Measurements from ENCODE around the gene CD47.

Gene CD47

GRCh38 chr3:108114423-108115065 lies 23.7 kb upstream of the CD47 start:
- DNase-seq, result no peak

DNA sequence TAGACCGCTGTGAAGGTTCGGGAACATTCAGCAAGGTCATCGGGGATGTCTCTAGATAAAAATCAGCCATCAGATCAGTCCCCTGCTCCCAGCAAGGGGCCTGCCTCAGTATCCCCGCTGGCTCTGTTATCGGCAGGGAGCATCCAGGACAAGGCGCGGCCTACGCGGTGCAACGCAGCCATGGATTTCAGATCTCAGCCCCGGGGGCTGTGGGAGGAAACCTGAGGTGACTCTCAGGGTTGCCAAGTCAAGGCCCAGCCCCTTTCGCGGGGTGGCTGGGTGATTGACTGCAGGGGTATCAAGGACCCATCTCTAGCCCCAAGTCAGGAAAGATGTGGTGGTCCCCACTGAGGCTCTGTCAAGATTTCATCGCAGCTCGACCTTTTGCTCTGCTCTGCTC lies 23.1 kb upstream of the CD47 start:
- no peak for DNase-seq

DNA sequence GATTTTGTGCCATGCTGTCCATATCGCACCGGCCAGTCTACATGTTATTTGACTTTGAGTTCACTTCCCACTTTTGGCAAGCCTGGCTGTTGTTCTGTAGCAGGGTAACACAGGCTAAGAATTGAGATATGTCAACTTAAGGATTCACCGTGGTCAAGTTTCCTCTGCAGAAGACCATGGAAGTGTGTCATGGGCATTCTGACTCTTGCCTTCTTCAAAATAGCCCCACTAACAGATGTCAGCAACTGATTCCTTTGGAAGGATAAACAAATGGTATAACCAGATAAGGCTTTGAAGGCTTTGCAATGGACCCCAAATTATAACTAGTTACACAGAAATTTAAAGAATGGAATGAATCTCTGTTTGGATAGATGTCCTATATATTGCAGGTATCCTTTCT lies 20.1 kb upstream of the CD47 start:
- DNase-seq, result no peak

- no peak for DNase-seq
These were observed 17.6 kb upstream of the CD47 start for GRCh38 chr3:108108416-108108815.

GRCh38 chr3:108106449-108106848 lies 15.6 kb upstream of the CD47 start:
- DNase-seq, result no peak

DNA sequence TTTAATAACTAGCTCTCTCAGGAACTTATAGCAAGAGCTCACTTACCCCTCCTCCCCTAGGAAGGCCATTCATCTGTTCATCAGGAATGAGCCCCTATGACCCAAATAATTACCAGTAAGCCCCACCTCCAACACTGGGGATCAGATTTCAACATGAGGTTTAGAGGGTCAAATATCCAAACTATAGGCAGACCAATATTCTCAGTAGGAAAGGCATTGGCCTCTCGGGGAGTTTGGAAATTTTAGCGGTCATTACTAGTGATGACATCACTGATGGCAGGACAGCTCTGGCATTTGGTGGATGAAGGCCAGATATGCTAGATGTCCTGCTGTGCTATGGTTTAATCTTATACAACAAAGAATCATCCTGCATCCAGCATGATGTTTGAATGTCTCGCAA lies 15.2 kb upstream of the CD47 start:
- DNase-seq, result no peak

DNA sequence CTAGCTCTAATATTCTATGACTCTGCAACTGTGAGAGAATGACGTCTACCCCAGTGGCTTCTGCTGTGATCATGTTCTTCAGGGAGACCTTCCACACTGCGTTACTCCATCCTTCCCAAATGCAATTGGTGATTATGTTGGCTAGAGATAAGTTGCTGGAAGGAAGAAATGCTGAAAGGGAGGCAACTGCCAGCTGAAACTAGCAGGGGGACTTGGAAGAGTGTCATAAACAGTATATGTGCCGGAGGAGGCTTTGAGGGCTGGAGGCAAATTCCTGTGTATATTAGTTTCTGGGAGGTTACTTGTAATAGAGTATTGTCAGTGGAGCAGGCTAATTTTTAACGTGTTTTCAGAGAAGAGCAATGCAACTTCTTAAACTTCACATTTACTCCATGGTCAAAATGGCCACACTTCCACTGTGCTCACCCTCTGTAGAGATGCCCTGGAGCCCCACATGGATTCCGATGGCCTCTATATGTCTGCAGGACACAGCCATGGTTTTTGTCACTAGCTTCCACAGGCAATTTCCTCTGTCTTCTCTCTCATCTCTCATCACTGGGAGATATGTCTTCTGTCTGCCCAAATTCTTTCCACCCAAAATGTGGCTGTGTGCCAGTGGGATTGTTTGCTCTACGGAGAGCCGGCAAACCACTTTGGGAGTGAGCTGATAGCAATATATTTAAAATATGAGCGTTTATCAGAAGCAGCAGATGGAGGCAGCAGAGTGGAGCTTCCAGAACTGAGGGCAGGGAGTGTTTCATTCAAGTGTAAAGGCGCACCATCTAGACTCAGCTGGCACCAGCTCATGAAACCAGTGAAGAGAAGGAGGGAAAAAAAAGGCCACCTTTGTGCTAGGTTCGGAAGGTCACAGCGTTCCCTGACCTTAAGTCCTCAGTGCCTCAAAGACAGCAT lies 13.3 kb upstream of the CD47 start:
- no peak for DNase-seq

DNA sequence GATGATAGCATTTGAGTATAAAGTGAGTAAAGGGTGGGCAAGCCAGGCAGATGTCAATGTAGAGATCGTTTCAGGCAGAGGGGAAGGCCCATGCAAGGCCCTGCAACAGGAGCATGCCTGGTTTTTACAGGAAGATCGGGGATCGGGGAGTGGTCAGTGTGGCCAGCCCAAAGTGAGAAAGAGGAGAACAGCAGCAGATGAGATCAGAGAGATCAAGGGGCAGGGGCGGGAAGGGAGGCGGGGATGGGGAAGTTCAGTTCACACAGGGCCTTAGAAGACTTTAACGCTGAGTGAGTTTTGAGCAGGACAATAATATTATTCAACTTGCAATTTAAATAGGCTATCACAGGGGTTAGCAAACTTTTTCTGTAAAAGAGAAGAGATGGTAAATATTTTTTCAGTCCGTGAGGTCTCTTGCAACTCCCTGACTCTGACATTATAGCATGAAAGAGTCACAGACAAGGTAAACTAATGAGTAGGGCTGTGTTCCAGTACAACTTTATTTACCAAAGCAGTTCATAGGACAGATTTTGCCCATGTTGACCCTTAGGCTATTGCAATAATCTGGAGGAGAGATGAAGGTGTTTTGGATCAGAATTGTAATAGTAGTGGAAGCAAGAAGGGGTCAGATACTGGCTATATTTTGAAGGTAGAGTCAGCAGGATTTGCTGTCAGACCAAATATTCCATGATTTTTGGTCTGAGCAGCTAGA lies 12.4 kb upstream of the CD47 start:
- no peak for DNase-seq

DNA sequence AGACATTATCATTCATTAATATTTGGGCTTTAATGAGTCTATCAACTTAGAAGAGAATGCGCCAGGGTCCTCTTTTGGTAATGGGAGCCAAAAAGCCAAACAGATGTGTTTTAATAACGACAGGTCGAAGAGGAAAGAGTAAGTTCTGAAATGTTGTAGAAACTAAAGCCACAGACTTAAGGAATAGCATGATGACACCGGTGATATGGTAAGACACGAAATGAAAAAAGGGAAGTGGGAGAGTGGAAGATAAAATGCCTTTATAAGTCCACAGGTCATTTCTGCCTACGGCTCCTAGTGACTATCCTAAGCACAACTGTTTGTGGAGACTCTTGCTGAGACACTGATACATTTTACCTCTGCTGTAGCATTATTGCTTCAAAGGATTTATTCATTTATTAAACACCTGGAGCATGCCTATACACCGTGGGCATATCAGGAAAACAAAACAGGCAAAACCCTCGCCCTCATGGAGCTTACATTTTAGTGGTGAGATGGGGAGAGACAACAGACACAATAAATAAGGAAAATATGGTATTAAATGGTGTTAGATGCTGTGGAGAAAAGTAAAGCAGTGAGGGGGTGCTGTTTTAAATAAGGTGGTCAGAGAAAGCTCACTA lies 11.7 kb upstream of the CD47 start:
- DNase-seq, result peak; percentile 67

DNA sequence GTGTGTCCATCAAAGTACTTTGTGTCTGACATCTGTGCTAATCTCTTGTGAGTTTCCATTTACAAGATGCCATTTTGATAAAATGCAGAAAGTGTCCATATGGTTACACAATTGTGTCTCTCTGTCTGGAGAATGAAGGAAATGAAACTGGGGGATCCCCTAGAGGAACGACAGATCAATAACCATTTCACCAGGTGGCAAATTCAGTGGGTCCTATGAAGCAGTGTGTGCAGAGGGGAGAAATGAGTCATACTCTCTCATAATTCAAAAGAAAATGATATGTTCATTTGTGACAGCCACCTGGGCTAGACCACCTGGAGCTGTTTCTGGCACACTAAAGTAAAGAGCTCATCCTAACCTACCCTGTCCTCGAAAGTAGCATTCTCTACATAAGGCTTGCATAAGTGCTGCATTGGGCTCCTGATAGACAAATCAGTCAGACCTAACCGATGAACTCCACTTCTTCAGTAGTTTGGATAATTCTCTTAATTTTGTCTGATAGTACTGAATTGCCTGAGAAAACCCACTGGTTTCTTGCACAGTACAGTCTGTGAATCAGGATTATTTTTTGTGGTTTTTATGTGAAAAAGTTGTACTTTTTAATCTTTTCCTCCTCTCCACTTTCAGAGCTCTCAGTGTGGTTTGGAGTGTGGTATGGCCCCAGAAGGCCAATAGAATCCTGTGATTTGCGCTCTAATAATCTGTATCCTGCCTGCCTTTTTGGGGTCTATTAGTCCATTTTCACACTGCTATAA lies 10.3 kb upstream of the CD47 start:
- peak; percentile 72 for DNase-seq

DNA sequence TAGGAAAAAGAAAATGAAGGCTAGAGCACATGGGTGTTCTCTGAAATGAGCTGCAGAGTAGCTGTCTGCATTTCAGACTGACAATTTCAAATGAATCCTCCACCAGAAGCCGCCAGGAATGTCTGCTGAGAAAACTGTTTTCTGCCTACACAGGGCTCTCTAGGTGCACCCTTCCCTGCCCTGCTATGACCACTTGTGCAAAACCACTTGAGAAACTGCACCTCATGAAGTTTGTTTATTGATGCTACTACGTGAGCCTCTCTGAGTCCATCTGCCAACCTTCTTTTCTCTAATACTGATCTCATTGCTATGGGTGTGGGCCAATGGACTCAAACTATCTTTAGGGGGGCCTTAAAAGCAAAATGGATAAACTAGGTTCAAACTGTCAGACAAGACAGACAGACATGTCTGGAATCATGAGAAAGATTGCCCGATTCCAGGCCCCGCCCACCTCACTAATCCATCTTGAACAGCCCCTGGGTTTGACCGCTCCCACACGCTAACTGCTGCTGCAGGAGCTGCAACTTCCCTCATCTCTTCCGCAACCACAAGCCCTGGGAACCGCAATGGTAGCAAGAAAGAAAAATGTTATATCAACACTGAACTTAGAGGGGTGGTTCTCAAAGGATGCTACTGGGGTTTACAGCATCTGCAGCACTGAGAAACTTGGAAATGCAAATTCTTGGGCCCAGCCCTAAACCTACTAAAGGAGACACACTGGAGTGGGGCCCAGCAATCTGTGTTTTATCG lies 9.0 kb upstream of the CD47 start:
- DNase-seq, result no peak

- DNase-seq, result no peak
These were observed 8.4 kb upstream of the CD47 start for GRCh38 chr3:108099244-108099643.

- no peak for DNase-seq
These were observed 7.2 kb upstream of the CD47 start for GRCh38 chr3:108098003-108098370.

GRCh38 chr3:108097322-108098002 lies 6.6 kb upstream of the CD47 start:
- no peak for DNase-seq

DNA sequence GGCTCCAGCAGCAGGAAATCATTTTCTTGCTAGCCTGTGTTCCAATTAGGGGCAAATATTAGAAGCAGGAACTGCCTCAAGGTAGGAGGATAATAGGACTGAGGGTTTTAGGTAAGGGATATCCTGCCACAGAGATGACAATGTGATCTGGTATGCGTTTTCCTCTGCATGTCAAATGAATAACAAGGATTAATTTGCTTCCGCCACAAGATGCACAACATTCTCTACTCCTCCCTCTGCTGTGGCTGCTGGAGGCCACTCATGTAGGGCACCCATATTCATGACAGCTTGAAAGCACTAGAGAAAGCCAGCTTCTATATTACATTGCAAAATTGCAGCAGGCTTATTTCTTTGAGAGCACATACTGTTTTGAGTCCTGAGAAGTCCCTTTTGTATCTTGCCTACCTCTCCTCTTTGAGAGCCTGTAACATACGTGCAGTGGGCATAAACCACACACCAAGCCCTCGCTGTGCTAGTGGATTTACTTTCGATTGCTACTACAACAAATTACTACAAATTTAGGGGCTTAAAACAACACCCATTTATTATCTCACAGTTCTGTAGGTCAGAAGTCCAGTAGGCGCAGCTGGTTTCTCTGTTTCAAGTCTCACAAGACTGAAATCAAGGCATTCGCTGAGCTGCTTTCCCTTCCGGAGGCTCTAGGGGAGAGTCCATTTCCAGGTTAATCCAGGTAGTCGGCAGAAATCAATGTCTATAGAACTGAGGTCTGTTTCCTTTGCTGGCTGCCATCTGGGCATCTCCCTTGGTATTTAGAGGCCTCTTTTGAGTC lies 5.9 kb upstream of the CD47 start:
- no peak for DNase-seq

DNA sequence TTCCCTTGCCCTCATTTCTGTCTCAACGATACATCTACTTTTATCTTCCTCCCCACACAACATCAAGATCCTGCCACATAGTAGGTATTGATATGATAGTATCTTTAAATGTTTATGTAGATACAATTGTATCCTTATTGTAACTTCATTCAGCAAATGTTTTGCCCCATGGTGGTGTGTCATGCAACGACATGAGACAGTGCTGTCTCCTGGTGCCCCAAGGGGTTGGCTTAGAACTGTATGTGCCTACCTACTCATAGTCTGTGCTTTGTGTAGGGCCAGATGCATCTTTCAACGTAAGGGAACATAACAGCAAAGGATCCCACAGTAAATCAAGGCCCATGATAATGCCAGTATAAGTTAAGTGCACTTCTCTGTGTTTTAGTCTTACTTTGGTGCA lies 2.8 kb upstream of the CD47 start:
- DNase-seq, result no peak

GRCh38 chr3:108093021-108093420 lies 2.2 kb upstream of the CD47 start:
- no peak for DNase-seq

GRCh38 chr3:108092501-108092900 lies 1.7 kb upstream of the CD47 start:
- no peak for DNase-seq

GRCh38 chr3:108091498-108092250 lies 843 bp upstream of the CD47 start:
- peak; percentile 7 for DNase-seq
